Measurements from ENCODE around the gene PALD1. TPM values are rescaled to one million over a fixed set of nuclear protein-coding genes. Genes with fewer than 3 reads are reported as not detected.

PALD1 gene
- total and polyA plus RNA-seq, 2 experiments from 2014 or later = 11.9 to 58.2 TPM

- H3K9me3 Mint-ChIP-seq = no peaks in the 10 kb centered on the region
- H3K36me3 Mint-ChIP-seq (ENCODE audit: low read depth) = no peaks in the 10 kb centered on the region
- Histone ChIP-seq H3F3A (replicated peaks; ENCODE audit: low read depth) (no peaks in the 10 kb centered on the region), H3K27ac (ENCODE audit: low read depth) (no peak overlapping the region), H3K9me2 (ENCODE audit: insufficient read depth) (no peaks in the 10 kb centered on the region), H4K20me1 (replicated peaks; ENCODE audit: insufficient read depth) (peaks cover 4% of the 10 kb centered on the region; the same call in 1 of the 2 replicates), H3K4me2 (no peak overlapping the region), H3K4me1 (ENCODE audit: insufficient read depth) (peaks cover 6% of the 10 kb centered on the region; the same call in 1 of the 2 replicates), H3K79me2 (replicated peaks; ENCODE audit: insufficient read depth) (peaks cover 31% of the 10 kb centered on the region), H3K36me3 (ENCODE audit: insufficient read depth) (no peaks in the 10 kb centered on the region), H3K4me3 (no peak overlapping the region), H3K27me3 (ENCODE audit: insufficient read depth) (no peaks in the 10 kb centered on the region), H2AFZ (no peak overlapping the region)
- no peak for ATAC-seq
- H3K4me1 Mint-ChIP-seq = peaks cover 36% of the 10 kb centered on the region
- no peak overlapping the region for H3K4me3 Mint-ChIP-seq
- TF ChIP-seq NANOG (IDR thresholded peaks at IDR 0.05; ENCODE audit: borderline replicate concordance) = no peak
- no peak for TF ChIP-seq EZH2 (IDR thresholded peaks at IDR 0.05; ENCODE audit: low read depth, unreplicated experiment)
- no peak for TF ChIP-seq CTCF (conservative IDR thresholded peaks at IDR 0.05; ENCODE audit: low read depth in 2 of 2)
- no peak for TF ChIP-seq POLR2AphosphoS5 (IDR thresholded peaks at IDR 0.05; ENCODE audit: low read depth)
- no peak for TF ChIP-seq ETS1 (IDR thresholded peaks at IDR 0.05)
- no peak for TF ChIP-seq REST (IDR thresholded peaks at IDR 0.05; ENCODE audit: unreplicated experiment)
- no peak for TF ChIP-seq ZNF462 (CRISPR knock-in tag; IDR thresholded peaks at IDR 0.05)
- no peak for TF ChIP-seq STAT1 (IDR thresholded peaks at IDR 0.05; ENCODE audit: unreplicated experiment)
- no peak for TF ChIP-seq CREB1 (CRISPR knock-in tag; IDR thresholded peaks at IDR 0.05; ENCODE audit: low read depth)
- TF ChIP-seq ZNF114 (CRISPR knock-in tag; IDR thresholded peaks at IDR 0.05) = no peak
- DNase-seq (ENCODE audit: low spot score) = no peak
- no peak overlapping the region for H3K27ac Mint-ChIP-seq
- H3K27me3 Mint-ChIP-seq (ENCODE audit: insufficient read depth, low read depth, poor library complexity) = peaks cover 12% of the 10 kb centered on the region
Observed at GRCh38 chr10:70504521-70505358, 26.2 kb downstream of the PALD1 start.
